GM12892 (cell line): ENCODE results near the gene ELP1.

Experiments used
- DNase-seq: peaks from one replicate; pipeline ENCODE4 v3.0.0; 2011; ENCODE audit not compliant: insufficient read length
- FAIRE-seq: peaks from 2 replicates; lab custom pipeline; 2011; peaks lifted over from hg19 to GRCh38; lab: Jason Lieb, UNC
- POLR2A ChIP-seq: IDR thresholded peaks from 2 replicates; pipeline ENCODE4 v1.6.1; 2011; ENCODE audit warnings: low read depth, low read length, control low read depth
- POLR2AphosphoS5 ChIP-seq: IDR thresholded peaks from 2 replicates; pipeline ENCODE4 v1.6.1; 2011; ENCODE audit warnings: low read depth, low read length, control low read depth
- TAF1 ChIP-seq: IDR thresholded peaks from 2 replicates; pipeline ENCODE4 v1.6.1; 2011; ENCODE audit warnings: low read depth, mild to moderate bottlenecking, control low read depth, low read length, borderline replicate concordance

ELP1 gene

GRCh38 chr9:108831496-108832178 lies 102.3 kb downstream of the ELP1 start:
- no peak for DNase-seq
- no peak for TF ChIP-seq POLR2AphosphoS5
- no peak for TF ChIP-seq TAF1
- no peak for TF ChIP-seq POLR2A
- FAIRE-seq = no peak

GRCh38 chr9:108830272-108830671 lies 103.7 kb downstream of the ELP1 start:
- TF ChIP-seq TAF1 (no peak), POLR2AphosphoS5 (no peak), POLR2A (no peak)
- FAIRE-seq (no peak), DNase-seq (no peak)

GRCh38 chr9:108823829-108824228 lies 110.1 kb downstream of the ELP1 start:
- TF ChIP-seq POLR2A = no peak
- TF ChIP-seq POLR2AphosphoS5 = no peak
- TF ChIP-seq TAF1 = no peak
- DNase-seq (no peak), FAIRE-seq (no peak)
